Stimulated activated CD8-positive, alpha-beta memory T cell treated with anti-CD3 and anti-CD28 coated beads, Interleukin-15, amount 100 ng/mL, for 24 hours (primary cell): ENCODE data around the gene FSD1L.

ENCODE experiments used
- DNase-seq: peaks from one replicate; pipeline ENCODE4 v3.0.0-alpha.2; 2020; ENCODE audit warnings: low read depth

Gene FSD1L

DNA sequence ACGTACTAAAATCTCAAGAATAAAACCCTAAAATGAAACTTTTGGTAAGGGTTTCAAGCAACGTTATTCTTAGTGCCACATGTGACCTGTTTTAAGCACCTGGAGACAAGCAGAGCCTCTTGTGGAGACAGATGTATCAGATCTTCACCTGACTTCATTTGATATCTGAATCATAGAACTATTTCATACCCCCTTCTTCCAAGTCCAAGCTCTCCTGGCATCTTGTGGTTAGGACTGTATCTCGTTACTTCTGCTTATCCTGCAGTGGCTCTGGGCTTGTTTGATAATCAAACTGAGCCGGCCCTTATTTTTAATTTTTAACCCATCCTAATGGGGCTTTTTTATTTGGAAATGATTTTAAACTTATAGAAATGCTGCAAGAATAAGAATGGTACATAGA is 11.1 kb upstream of the FSD1L start:
- no peak for DNase-seq

DNA sequence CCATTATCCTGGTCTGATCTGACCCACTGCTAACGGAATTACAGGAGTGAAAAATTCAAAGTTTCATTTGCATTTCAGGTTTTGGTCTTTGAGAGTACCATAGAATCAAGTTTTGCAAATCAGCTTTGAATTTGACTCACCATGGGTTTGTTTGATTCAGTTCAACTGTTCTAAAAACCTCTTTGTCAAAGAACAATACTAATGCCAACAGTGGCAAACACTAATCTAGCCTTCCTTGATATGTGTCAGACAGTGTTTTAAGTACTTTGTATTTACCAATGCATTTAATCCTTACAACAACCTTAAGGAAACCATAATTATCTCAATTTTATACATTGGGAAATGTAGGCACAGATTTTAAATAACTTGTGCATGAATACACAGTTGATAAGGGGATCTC is 10.1 kb upstream of the FSD1L start:
- no peak for DNase-seq

DNA sequence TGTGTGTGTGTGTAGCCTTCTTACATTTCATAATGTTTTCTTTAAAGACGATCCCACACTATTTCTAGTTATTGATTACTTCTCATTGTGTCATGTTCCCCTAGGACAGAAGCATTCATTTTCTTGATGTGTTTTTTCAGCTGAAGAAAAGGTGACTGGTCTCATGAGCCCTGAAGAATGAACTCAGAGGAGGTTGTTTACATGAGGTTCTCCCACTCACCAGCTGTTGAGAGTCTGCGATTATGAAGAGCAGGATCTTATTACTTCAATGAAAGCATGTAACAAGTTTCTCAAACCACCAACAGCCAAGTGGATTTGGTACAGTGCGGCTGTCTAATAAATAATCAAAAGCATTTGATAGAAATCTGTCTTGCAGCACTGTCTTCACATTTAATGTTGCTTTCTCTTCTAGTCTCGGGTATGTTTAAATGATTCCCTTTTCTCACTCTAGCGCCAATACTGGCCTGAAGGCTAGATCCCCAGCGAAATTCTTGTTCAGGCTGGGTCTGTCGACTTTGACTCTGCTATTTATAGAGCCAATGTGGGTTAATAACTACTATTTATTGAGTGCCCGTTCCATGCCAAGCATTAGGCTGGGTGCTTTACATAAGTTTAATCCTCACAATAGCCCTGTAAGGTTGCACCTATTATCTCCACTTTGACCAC is 9.6 kb upstream of the FSD1L start:
- DNase-seq, result no peak

DNA sequence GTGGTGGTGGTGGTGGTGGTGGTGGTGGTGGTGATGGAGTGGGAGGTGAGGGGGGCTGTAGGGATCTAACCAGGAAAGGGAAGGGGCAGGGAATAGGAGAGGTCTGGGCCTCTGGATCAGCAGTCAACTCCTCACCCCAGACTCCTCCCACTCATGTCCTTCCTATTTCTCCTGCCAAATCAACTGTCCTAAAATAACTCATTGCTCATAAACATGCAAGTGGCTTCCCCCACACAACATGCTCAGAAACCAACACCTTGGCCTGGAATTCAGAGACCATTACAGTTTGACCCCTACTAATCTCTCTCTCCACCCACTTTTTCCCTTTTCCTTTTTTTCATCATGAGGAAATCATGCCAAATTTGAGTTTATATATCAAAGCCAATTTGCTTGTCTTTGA is 8.4 kb upstream of the FSD1L start:
- DNase-seq, result no peak

DNA sequence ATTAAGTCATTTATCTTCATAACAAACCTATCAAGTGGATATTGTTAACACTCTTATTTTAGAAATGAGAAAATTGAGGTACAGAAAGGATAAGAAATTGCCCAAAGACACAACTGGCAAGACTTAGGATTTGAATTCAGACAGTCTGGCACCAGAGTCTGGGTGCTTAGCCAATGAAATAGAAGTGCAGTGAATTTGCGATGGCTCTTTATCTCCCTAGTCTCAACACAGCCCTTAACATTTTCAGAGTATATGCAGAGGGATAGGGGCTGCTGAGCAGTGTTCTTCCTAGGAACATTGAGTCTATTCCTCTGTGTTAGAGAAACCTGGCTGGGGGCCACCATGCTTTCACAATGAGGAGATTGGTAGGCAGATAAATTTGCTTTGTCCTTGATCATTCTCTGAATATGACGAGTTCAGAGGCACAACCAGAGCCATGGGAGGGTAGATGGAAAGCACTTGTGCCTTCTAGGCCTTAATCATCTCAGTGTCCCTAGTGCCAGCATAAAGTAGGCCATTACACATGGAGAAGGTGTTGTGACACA is 6.1 kb upstream of the FSD1L start:
- DNase-seq, result no peak

DNA sequence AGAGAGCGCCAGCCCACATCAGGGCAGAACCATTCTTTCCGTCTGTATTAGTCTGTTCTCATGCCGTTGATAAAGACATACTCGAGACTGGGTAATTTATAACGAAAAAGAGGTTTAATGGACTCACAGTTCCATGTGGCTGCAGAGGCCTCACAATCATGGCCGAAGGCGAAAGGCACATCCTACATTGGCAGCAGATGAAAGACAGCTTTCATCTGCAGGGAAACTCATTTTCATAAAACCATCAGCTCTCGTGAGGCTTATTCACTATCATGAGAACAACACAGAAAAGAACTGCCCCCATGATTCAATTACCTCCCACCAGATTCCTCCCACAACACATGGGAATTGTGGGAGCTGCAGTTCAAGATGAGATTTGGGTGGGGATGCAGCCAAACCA is 4.7 kb upstream of the FSD1L start:
- no peak for DNase-seq

DNA sequence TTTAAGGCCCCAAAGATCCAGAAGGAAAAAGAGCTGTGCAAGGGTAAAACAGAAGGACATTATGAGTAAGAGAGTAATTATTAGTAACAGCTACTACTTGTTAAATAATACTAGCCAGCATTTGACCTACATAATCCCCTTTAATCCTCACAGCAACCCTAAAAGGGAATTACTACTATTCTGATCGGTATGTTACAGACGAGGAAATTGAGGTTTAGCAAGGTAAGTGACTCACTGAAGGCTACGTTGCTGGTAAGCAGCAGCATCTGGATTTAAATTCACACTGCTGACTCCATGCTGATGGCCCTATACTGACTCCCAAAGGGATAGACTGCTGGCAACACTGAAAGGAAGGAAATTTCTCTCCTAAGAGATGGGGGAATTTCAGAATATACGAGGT is 3.7 kb upstream of the FSD1L start:
- no peak for DNase-seq

DNA sequence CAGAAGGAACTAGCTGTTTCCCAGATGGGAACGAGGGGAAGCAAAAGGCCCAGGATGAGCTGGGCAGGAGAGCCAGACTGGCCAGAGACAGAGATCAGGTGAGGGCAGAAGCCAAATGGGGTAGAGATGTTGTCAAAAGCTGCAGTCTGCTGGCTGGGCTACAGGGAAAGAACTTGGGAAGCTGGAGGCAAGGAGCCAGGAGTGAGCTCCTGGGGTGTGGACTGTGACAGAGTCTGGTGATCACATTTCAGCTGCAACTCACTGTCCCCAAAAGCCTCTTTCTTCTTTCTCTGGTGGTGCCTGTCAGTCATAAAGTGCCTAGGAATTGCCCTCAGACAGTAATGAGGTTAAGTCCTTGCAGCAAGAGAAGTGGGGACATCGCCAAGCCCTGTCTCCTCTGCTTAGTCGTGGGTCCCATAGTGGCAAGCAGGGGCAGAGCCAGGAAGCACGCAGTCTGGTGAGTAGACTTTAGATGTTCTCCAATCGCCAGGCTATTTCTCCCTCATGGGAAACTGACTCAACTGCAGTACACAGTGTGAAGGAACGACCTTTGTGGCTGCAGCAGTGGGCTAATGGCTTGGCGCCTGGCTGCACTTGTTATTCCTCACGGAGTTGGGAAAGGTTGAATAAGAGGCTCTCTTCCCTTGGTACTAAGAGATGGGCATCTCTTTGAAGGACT is 2.5 kb upstream of the FSD1L start:
- no peak for DNase-seq

DNA sequence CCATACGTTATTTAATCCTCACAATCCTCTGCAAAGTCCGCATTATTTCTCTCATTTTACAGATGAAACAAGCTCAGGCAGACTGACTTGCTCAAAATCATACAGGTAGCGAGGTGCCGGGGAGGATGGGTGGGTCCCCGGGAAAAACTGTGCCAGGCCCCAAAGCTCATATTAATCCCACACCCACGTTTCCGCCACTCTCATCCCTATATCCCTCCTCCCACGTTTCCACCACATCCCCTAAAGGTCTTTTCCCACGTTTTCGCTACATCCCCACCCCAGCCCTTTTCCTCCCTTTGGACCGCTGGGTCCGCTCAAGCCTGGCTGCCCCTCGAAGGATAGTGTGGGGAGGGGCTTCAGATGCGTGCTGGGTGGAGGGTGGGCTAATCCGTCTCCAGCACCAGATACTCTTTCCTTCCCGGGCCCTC is 434 bp upstream of the FSD1L start:
- DNase-seq, result no peak

DNA sequence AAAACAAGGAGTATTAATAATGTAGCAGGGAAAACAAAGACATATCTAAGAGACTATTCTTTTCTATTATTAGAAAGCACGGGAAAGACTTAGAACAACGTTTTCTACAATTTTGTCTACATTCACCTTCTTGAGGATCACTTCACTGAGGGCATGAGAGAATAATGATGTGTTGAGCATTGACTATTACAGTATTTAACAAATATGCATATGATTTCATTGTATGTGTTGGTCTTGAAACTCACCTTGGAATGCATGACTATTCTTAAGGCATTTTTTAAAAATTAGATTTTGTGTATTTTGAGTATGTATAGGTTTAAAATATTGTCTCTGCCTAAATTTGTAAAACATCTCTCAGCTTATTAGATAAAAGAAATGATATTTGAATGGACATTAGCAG is 1.2 kb downstream of the FSD1L start:
- no peak for DNase-seq

DNA sequence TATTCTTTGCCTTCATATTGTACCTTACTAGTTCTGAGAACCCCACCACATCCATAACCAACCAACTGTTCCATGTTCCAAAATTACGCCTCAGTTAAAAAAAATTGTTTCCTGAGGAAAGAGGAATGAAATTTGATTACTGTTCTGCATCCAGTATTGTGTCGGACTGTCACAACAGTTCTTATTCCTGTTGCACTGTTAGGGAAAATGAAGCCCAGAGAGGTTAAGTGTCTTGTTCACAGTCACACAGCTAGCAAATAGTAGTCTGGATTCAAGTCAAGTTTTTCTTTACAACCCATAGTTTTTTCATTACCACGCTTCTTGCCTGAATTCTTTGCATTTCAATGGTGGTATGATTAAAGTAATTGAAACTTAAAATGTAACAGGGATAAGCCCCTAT is 4.4 kb downstream of the FSD1L start:
- no peak for DNase-seq

DNA sequence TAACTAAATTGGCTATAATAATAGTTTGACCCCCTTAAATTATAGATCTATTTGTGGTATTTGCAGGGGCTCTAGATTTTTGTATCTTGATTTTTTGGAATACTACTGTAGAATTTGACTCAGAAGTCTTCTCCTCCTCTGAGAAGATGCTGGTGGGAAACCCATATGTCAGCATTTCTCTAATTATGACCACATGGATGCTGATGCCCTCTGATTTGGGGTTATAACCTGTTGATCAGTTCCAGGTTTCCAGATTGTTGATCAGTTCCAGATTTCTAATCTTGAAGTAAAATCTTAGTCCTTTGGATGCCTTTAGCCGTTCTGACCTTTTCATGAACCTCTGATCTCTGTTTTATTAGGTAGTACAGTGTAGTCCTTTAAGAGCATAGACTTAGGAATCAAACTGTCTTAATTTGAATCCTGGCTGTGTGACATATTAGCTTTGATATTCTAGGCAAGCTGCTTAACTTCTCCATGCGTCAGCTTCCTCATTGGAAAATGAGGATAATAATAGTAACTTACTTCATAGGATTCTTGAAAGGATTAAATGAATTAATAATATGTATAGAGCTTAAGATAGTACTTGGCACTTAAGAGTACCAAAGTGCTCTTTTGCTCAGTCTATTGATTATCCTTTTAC is 8.1 kb downstream of the FSD1L start:
- no peak for DNase-seq

DNA sequence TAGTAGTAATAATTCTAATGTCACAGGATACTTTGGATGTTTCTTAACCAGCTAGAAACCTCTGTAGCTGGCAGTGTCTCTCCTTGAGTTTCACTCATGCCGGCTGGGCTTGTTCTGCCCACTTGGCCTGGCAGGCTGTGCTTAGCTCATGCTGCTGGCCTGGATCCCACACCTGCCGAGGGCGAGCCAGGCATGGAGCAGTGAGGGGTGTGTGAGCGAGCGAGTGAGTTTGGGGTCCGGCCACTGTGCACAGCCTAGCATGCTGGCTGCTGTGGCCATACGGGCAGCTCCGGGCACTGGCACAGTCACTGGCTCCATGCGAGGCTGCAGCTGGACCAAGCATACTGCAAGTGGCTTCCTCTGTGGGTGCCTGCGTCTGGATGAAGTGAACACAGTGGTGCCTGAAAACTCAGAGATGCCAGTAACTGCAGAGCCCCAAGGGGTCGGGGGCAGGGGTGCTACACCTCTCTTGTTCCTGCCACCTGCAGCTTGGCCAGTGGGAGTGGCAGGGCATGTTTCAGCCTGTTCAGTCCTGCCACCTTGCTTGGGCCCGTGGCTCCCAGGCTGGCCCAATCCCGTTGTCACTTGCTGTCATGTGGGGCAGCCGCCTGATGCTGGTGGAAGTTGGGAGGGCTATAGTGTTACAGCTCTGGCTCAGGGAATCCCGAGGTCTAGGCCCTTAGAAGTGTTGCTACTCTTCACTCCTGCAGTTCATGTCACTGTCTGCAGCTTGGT is 9.9 kb downstream of the FSD1L start:
- no peak for DNase-seq

DNA sequence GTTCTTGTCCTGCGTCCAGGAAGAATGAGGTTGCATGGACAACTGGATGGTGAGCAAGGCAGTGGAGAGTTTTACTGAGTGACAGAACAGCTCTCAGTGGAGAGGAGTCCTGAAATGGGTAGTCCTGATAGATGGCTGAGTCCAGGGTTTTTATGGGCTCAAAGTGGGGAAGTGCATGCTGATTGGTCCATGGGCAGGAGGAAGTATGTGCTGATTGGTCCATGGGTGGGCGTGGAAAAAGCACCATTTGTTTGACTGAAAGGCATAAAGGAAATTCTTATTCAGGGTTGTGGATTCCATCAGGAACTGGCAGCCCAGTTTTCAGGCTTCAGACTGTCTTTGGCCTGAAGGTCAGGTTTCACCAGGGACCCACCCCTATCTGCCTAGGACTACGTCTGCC is 10.6 kb downstream of the FSD1L start:
- DNase-seq, result no peak

DNA sequence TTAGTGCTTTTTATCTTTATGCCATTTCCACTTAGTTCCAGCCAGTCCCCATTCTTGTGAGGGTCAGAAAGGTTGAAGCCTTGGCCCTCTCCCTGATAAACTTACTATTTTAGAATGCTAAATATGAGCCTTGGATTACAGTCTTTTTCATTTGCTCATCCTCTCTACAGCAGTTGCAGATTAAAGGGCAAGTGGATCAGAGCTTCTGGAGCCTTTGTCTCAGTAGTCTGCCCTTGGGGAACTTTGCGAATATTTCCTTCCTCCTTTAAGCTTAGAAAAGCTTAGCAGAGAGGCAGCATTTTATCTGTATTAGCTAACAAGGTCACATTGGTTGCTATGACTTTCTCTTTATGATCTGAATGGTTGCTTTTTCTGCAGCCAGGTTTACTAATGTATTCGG is 11.5 kb downstream of the FSD1L start:
- no peak for DNase-seq

DNA sequence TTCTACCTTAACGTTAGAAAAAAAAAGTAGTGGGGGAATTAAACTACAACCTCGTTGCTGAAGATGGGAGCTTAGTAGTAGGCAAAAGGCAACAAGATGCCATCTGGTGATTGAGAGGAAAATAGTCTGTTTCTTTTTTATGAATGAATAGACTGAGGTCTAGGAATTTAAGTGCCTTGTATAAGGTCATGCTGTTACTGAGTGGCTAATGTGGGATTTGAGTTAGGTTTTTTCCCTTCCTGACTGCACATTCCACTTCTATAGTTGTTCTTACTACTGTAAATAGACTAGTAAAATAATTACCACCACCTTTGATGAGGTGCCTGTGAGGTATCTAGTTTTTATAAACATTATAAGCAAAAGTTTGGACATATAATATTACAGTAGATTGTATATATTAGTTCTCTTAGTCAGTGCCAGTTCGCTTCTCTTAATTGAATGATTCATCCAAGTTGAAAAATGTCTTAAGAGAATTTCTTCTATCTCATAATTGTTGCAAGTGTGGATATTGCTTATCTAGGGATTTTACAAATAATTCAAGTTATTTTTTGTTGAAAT is 19.1 kb downstream of the FSD1L start:
- no peak for DNase-seq

DNA sequence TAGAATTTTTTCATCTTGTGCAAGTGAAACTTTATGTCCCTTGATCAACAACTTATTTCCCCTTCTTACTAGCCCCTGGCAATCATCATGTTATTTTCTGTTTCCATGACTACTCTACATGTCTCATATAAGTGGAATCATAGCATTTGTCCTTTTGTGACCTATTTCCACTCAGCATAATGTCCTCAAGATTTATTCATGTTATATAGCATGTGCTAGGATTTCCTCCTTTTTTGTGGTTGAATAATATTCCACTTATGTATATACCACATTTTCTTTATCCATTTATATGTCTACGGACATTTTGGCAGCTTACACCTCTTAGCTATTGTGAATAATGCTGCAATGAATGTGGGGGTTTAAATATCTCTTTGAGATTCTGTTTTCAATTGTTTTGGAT is 21.0 kb downstream of the FSD1L start:
- DNase-seq, result no peak

DNA sequence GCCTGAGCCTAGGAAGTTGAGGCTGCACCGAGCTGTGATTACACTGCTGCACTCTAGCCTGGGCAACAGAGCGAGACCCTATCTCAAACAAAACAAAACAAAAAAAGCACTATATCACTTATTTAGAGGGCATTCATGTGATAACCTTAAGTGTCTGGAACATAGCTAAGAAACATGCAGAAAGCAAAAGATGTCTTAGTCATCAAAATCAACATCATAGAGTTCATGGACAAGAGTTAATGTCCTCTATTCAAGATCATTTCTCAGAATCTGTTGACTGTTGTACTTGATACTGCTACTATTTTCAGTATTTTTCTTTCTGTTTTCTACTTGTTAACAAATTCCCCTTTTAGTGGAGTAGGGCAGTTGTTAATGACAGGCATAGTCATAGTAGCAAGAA is 25.4 kb downstream of the FSD1L start:
- DNase-seq, result no peak

DNA sequence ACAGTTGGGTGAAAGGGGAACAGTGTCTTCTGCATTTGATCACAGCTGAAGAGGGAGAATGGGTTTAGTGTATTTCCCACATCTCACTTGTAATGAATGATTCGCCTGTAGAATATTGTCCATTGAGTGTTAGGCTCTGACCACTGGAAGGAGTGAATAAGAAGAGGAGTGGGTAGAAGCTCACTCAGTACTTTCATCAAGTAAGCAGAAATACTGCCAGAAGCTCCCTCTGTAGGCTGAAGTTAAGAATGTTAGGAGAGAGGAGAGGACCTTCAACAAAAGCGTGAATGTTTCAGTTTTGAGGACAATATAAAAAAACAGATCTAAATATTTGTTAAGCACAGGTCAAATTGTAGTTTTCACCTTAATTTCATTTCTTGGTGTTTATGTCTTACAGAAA is 27.5 kb downstream of the FSD1L start:
- DNase-seq, result no peak

DNA sequence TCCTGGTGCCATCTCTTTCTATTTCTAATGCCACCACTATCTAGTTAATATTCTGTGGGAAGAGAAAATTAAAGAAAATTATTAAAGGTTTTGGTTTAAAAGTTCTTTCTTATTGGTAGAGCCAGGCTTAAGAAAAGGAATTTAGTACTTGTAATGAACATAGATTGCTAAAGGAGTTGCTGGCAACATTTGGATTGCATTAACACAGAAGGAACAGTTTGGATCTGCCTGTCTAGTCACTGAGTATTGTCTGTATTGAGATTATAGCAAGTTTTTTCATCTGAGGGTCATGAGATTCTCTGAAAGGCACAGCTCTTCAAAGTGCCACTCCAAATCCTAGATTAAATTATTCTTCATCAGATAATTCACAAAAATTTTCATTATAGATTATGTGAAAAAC is 32.0 kb downstream of the FSD1L start:
- no peak for DNase-seq

DNA sequence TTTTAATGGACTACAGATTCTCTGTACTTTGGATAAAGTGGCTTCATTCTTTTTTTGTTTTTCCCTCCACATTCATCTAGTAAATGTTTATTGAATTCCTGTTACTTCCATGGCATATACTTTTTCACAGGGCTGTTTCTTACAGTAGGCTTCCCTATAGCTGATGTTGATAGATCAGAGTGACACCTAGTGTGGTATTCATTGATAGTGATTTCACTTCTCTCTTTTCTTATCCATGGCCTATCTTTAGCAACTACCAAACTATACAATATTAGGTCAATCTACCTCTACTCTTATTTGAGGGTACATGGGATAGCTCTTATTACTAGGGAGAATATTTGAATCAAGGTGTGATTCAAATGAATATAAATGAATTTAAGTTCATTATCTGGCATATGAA is 35.8 kb downstream of the FSD1L start:
- no peak for DNase-seq

DNA sequence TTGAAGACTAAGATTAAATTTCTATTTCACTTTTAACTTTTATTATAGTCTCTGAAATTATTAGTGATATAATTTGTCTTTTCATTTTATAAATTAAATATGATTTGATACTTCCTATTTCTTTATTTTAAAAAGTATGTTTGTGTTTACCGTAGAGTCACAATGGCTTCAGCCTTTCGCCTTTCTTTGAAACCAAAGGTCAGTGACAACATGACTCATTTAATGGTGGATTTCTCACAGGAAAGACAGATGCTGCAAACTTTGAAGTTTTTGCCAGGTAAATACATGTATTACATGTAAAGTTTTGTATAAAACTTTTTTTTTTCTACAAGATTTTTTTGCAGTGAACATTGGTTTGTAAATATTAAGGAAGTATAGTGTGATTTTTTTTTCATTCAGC is 36.4 kb downstream of the FSD1L start:
- DNase-seq, result no peak
